DOHH2 (cell line): ENCODE measurements around the gene MOB2.

Experiments used
- H3F3A ChIP-seq: fragments of 200-600 bp; sonication (generic), shearing (Covaris generic); 2 replicates; pipeline ENCODE4 v1.6.0; 2016; ENCODE audit warnings: antibody characterized with exemption, mild to moderate bottlenecking; ENCODE audit not compliant: control insufficient read depth, insufficient read depth
- H3K27ac ChIP-seq: fragments of 200-600 bp; sonication (generic); 2 replicates; pipeline ENCODE4 v1.5.1; 2014; ENCODE audit warnings: low read depth, mild to moderate bottlenecking, low read length, moderate library complexity
- H3K27me3 ChIP-seq: fragments of 200-600 bp; sonication (generic); 2 replicates; pipeline ENCODE4 v1.6.1; 2014; ENCODE audit warnings: mild to moderate bottlenecking, low read length, mixed read lengths; ENCODE audit not compliant: control insufficient read depth
- H3K36me3 ChIP-seq: fragments of 200-600 bp; sonication (generic); 2 replicates; pipeline ENCODE4 v1.6.1; 2014; ENCODE audit warnings: mild to moderate bottlenecking, low read length, moderate library complexity, mixed read lengths; ENCODE audit not compliant: control insufficient read depth
- H3K4me1 ChIP-seq: fragments of 200-600 bp; sonication (generic); 2 replicates; pipeline ENCODE4 v1.6.1; 2014; ENCODE audit warnings: mild to moderate bottlenecking, low read length, mixed read lengths; ENCODE audit not compliant: control insufficient read depth
- H3K4me2 ChIP-seq: fragments of 200-600 bp; sonication (generic); 2 replicates; pipeline ENCODE4 v1.6.0; 2014; ENCODE audit warnings: mild to moderate bottlenecking, low read length, moderate library complexity
- H3K4me3 ChIP-seq: fragments of 200-600 bp; sonication (generic); 2 replicates; pipeline ENCODE4 v1.5.1; 2014; ENCODE audit warnings: mild to moderate bottlenecking, low read length, mixed read lengths
- H3K79me2 ChIP-seq: fragments of 200-600 bp; sonication (generic); 2 replicates; pipeline ENCODE4 v1.6.1; 2014; ENCODE audit warnings: mild to moderate bottlenecking, low read length, mixed read lengths; ENCODE audit not compliant: control insufficient read depth
- H3K9me2 ChIP-seq: fragments of 200-600 bp; sonication (generic); replicated peaks from 2 replicates; pipeline ENCODE4 v1.6.1; 2014; ENCODE audit warnings: mild to moderate bottlenecking, low read length, mixed read lengths; ENCODE audit not compliant: control insufficient read depth
- H3K9me3 ChIP-seq: fragments of 200-600 bp; sonication (generic); 2 replicates; pipeline ENCODE4 v1.6.1; 2014; ENCODE audit warnings: antibody characterized with exemption, low read length, mixed read lengths; ENCODE audit not compliant: control insufficient read depth, insufficient read depth
- H4K20me1 ChIP-seq: fragments of 200-600 bp; sonication (generic); 2 replicates; pipeline ENCODE4 v1.6.0; 2014; ENCODE audit warnings: low read depth, mild to moderate bottlenecking, antibody characterized with exemption, low read length, moderate library complexity; ENCODE audit not compliant: control insufficient read depth, insufficient read depth
- CTCF ChIP-seq: fragments of 200-600 bp; sonication (generic); IDR thresholded peaks from one replicate; pipeline ENCODE4 v1.5.1; 2014; ENCODE audit warnings: antibody characterized with exemption, mild to moderate bottlenecking, low read depth, low read length; ENCODE audit not compliant: poor library complexity, severe bottlenecking
- EZH2phosphoT487 ChIP-seq: fragments of 200-600 bp; sonication (generic); IDR thresholded peaks from 2 replicates; pipeline ENCODE4 v1.6.1; 2017; ENCODE audit warnings: borderline replicate concordance, mild to moderate bottlenecking, antibody characterized with exemption, low read length, moderate library complexity, mixed read lengths

Gene MOB2

GRCh38 chr11:1496091-1496760 is 9.6 kb upstream of the MOB2 start:
- Histone ChIP-seq H3K4me2 (no peak overlapping the region), H3K4me1 (peaks cover 8% of the 10 kb centered on the region), H3K9me2 (no peaks in the 10 kb centered on the region), H3K4me3 (no peak overlapping the region), H3K36me3 (no peaks in the 10 kb centered on the region), H4K20me1 (peaks cover 20% of the 10 kb centered on the region; the same call in 1 of the 2 replicates), H3F3A (no peaks in the 10 kb centered on the region), H3K27ac (no peak overlapping the region), H3K27me3 (no peaks in the 10 kb centered on the region), H3K9me3 (peaks cover 7% of the 10 kb centered on the region; the same call in 1 of the 2 replicates), H3K79me2 (peaks cover 72% of the 10 kb centered on the region)
- TF ChIP-seq EZH2phosphoT487, result no peak
- TF ChIP-seq CTCF, result no peak

- Histone ChIP-seq H3K4me2 (no peak overlapping the region), H3K9me3 (peaks cover 3% of the 10 kb centered on the region; the same call in 1 of the 2 replicates), H3K4me1 (peaks cover 8% of the 10 kb centered on the region), H3K9me2 (no peaks in the 10 kb centered on the region), H3K79me2 (peaks cover 79% of the 10 kb centered on the region), H3K4me3 (no peak overlapping the region), H4K20me1 (peaks cover 20% of the 10 kb centered on the region; the same call in 1 of the 2 replicates), H3K27me3 (no peaks in the 10 kb centered on the region), H3F3A (no peaks in the 10 kb centered on the region), H3K36me3 (no peaks in the 10 kb centered on the region), H3K27ac (no peak overlapping the region)
- TF ChIP-seq CTCF (no peak), EZH2phosphoT487 (no peak)
These were observed 8.1 kb upstream of the MOB2 start for GRCh38 chr11:1494650-1495049.

- peaks cover 20% of the 10 kb centered on the region; the same call in 1 of the 2 replicates for H4K20me1 ChIP-seq
- no peaks in the 10 kb centered on the region for H3K27me3 ChIP-seq
- H3K9me3 ChIP-seq, result no peaks in the 10 kb centered on the region
- no peak overlapping the region for H3K27ac ChIP-seq
- no peak for TF ChIP-seq EZH2phosphoT487
- TF ChIP-seq CTCF, result no peak
- peaks cover 72% of the 10 kb centered on the region for H3K79me2 ChIP-seq
- no peaks in the 10 kb centered on the region for H3K9me2 ChIP-seq
- no peak overlapping the region for H3K4me2 ChIP-seq
- no peak overlapping the region for H3K4me3 ChIP-seq
- H3K4me1 ChIP-seq, result peaks cover 8% of the 10 kb centered on the region
- H3K36me3 ChIP-seq, result no peaks in the 10 kb centered on the region
- H3F3A ChIP-seq, result no peaks in the 10 kb centered on the region
These were observed 7.2 kb upstream of the MOB2 start for GRCh38 chr11:1493650-1494244.
